Measurements from ENCODE around the gene RAI1. TPM values are rescaled to one million over a fixed set of nuclear protein-coding genes. Genes with fewer than 3 reads are reported as not detected.
"Not testable (repeated sequence)": the region's sequence is repeated elsewhere in the genome, so short reads cannot be mapped to it uniquely, and the experiment has no call there.

Gene RAI1
- polyA plus RNA-seq, 2 of the 4 experiments (the other 2 are of a cell fraction) = 3.5 to 23.8 TPM

GRCh38 chr17:17636272-17636885, 44.9 kb upstream of the RAI1 start:
- no peaks in the 10 kb centered on the region for H3K4me1 ChIP-seq
- H3K4me3 ChIP-seq = no peak overlapping the region
- H3K4me2 ChIP-seq = no peak overlapping the region
- H3K9me3 ChIP-seq = no peaks in the 10 kb centered on the region
- POLR2A ChIA-PET = interaction anchor here (0.6 to 0.7 kb wide), 2 partner anchors 40 to 227 kb away, joined by 3 read pairs; no protein-coding TSS in a partner anchor
- no peak overlapping the region for H3K27ac ChIP-seq
- whole genome bisulfite sequencing (ENCODE audit: missing lambda C conversion rate) = 63% methylated on average over 5 of the region's 5 CpGs
- no peak for TF ChIP-seq BCL3 (IDR thresholded peaks at IDR 0.05)
- no peak for TF ChIP-seq HOXA7 (CRISPR knock-in tag; IDR thresholded peaks at IDR 0.05)
- no peak for TF ChIP-seq KDM5A (IDR thresholded peaks at IDR 0.05)
- no peak for TF ChIP-seq SMC3 (IDR thresholded peaks at IDR 0.05)
- no peak for TF ChIP-seq CBX2 (IDR thresholded peaks at IDR 0.05; ENCODE audit: borderline replicate concordance, low read depth)
- TF ChIP-seq GATA3 (IDR thresholded peaks at IDR 0.05; ENCODE audit: borderline replicate concordance) = no peak
- no peak for TF ChIP-seq ATOH8 (CRISPR knock-in tag; IDR thresholded peaks at IDR 0.05; ENCODE audit: low read depth)
- ATAC-seq (no peak), FAIRE-seq (no peak), DNase-seq (ENCODE audit: low read depth in 1 of 2, low spot score in 1 of 2) (no peak)
- CTCF ChIA-PET = interaction anchor here (0.9 to 14.7 kb wide), 5 partner anchors 11 to 277 kb away, joined by 3 to 365 read pairs (median 3); no protein-coding TSS in a partner anchor

GRCh38 chr17:17638467-17638866, 42.8 kb upstream of the RAI1 start:
- FAIRE-seq (no peak), ATAC-seq (no peak), DNase-seq (ENCODE audit: low read depth in 1 of 2, low spot score in 1 of 2) (no peak)
- Histone ChIP-seq H3K9me3 (no peaks in the 10 kb centered on the region), H3K4me3 (no peak overlapping the region), H3K27ac (no peak overlapping the region), H3K4me2 (no peak overlapping the region), H3K4me1 (no peaks in the 10 kb centered on the region)
- POLR2A ChIA-PET = no interaction called here
- CTCF ChIA-PET = interaction anchor here (1.6 to 14.7 kb wide), 4 partner anchors 25 to 280 kb away, joined by 4 to 365 read pairs (median 40); partner anchors contain the start of gene RASD1
- TF ChIP-seq EHMT2 (IDR thresholded peaks at IDR 0.05; ENCODE audit: low read depth) (no peak), CBX2 (IDR thresholded peaks at IDR 0.05; ENCODE audit: borderline replicate concordance, low read depth) (no peak), HOXA7 (CRISPR knock-in tag; IDR thresholded peaks at IDR 0.05) (no peak)
- 81% methylated on average over 2 of the region's 2 CpGs for WGBS (ENCODE audit: missing lambda C conversion rate)

GRCh38 chr17:17639661-17640270, 41.5 kb upstream of the RAI1 start:
- WGBS (ENCODE audit: missing lambda C conversion rate) = 74% methylated on average over 9 of the region's 9 CpGs
- H3K4me2 ChIP-seq; H3K27ac ChIP-seq; POLR2A ChIA-PET; H3K4me3 ChIP-seq; DNase-seq (ENCODE audit: low read depth in 1 of 2, low spot score in 1 of 2); FAIRE-seq; H3K9me3 ChIP-seq; ATAC-seq; H3K4me1 ChIP-seq: not testable (repeated sequence)
- CTCF ChIA-PET = interaction anchor here (0.5 to 14.7 kb wide), 9 partner anchors 8 to 281 kb away, joined by 3 to 365 read pairs (median 36); partner anchors contain the start of gene RASD1

GRCh38 chr17:17641621-17642409, 39.4 kb upstream of the RAI1 start:
- WGBS (ENCODE audit: missing lambda C conversion rate) = 13% methylated on average over 14 of the region's 14 CpGs
- TF ChIP-seq ZSCAN20 (CRISPR knock-in tag; IDR thresholded peaks at IDR 0.05) = no peak
- TF ChIP-seq CTCF (IDR thresholded peaks at IDR 0.05) = peak; percentile 97
- peak; percentile 97 to 99 for TF ChIP-seq RAD21 (conservative IDR thresholded peaks at IDR 0.05 in 1 of 2, IDR thresholded peaks at IDR 0.05 in 1 of 2)
- no peak; the same call in 1 of the 2 replicates for TF ChIP-seq ESRRA (IDR thresholded peaks at IDR 0.05; ENCODE audit: borderline replicate concordance, low read length)
- TF ChIP-seq MYC (IDR thresholded peaks at IDR 0.05; ENCODE audit: borderline replicate concordance, low read length) = peak; percentile 70; the same call in 1 of the 2 replicates
- TF ChIP-seq HEYL (CRISPR knock-in tag; IDR thresholded peaks at IDR 0.05) = 0 out of 2 replicates have a peak, but pooled peaks have one; percentile 27
- TF ChIP-seq SMC3 (IDR thresholded peaks at IDR 0.05) = peak; percentile 97
- peak; percentile 67 for TF ChIP-seq MAX (IDR thresholded peaks at IDR 0.05)
- FAIRE-seq = peak; percentile 89
- no peak overlapping the region for H3K4me2 ChIP-seq
- H3K27ac ChIP-seq = no peak overlapping the region
- peak; percentile 85 to 96 for ATAC-seq
- POLR2A ChIA-PET = interaction anchor here (0.5 kb wide), 1 partner anchor 39 kb away, joined by 3 read pairs; no protein-coding TSS in a partner anchor
- no peaks in the 10 kb centered on the region for H3K4me1 ChIP-seq
- CTCF ChIA-PET = interaction anchor here (0.5 to 14.7 kb wide), 94 partner anchors 9 to 644 kb away, joined by 3 to 365 read pairs (median 4); partner anchors contain the start of genes PEMT and RASD1
- peak; percentile 70 to 85 for DNase-seq (ENCODE audit: low read depth in 1 of 2, low spot score in 1 of 2)
- peaks cover 18% of the 10 kb centered on the region; the same call in 2 of the 3 replicates for H3K9me3 ChIP-seq
- H3K4me3 ChIP-seq = no peak overlapping the region

All from A549 (cell line).